Suprapubic skin (tissue), 4 donors: ENCODE measurements around the gene FBXW9. TPM values are rescaled to one million over a fixed set of nuclear protein-coding genes. Genes with fewer than 3 reads are reported as not detected.
A peak's percentile ranks its signal among the peaks of the same experiment; 100 is the strongest.
"Not testable (repeated sequence)": the region's sequence is repeated elsewhere in the genome, so short reads cannot be mapped to it uniquely, and the experiment has no call there.

Experiments used
- DNase-seq, 2 donors: peaks; one replicate each; pipeline ENCODE4 v3.0.0-alpha.2; 2019; ENCODE audit warnings: low spot score in 2 of 2
- H3K27ac ChIP-seq: fragments of 200-600 bp; sonication (generic); one replicate; pipeline ENCODE4 v1.5.1; 2019
- H3K27me3 ChIP-seq: fragments of 200-600 bp; sonication (generic); one replicate; pipeline ENCODE4 v1.5.1; 2019
- H3K36me3 ChIP-seq: fragments of 200-600 bp; sonication (generic); one replicate; pipeline ENCODE4 v1.5.1; 2019
- H3K4me1 ChIP-seq: fragments of 200-600 bp; sonication (generic); one replicate; pipeline ENCODE4 v1.5.1; 2019
- H3K4me3 ChIP-seq: fragments of 200-600 bp; sonication (generic); one replicate; pipeline ENCODE4 v1.5.1; 2019; ENCODE audit warnings: mild to moderate bottlenecking
- H3K9me3 ChIP-seq: fragments of 200-600 bp; sonication (generic); one replicate; pipeline ENCODE4 v1.5.1; 2019
- CTCF ChIP-seq, 2 donors: fragments of 200-600 bp in 1 of 2; fragments of 450-650 bp in 1 of 2; sonication (generic) in 1 of 2; IDR thresholded peaks; one replicate each; pipeline ENCODE4 v1.5.1; 2016 to 2019; ENCODE audit warnings: antibody characterized with exemption in 2 of 2, mild to moderate bottlenecking in 1 of 2, moderate library complexity in 1 of 2
- EP300 ChIP-seq: sonication (generic); formaldehyde crosslinking; IDR thresholded peaks from one replicate; pipeline ENCODE4 v1.6.1; 2017; ENCODE audit warnings: antibody characterized with exemption
- POLR2A ChIP-seq, 2 donors: fragments of 450-650 bp; IDR thresholded peaks; one replicate each; pipeline ENCODE4 v1.6.1; 2017; ENCODE audit warnings: antibody characterized with exemption in 2 of 2, mild to moderate bottlenecking in 2 of 2, moderate library complexity in 2 of 2
- POLR2AphosphoS5 ChIP-seq, 3 donors: sonication (generic); formaldehyde crosslinking; IDR thresholded peaks; one replicate each; pipeline ENCODE4 v1.6.1; 2017; ENCODE audit warnings: antibody characterized with exemption in 3 of 3
- WGBS: methylation state at CpG from one replicate; pipeline ENCODE4 v1.1.5; 2018; 5-methylcytosine and 5-hydroxymethylcytosine counted together
- total RNA-seq, 4 donors: library from RNA; depleted of rRNA; stranded (reverse); fragments of >200 nt; gene quantifications; one replicate each; pipeline ENCODE4 v1.1.0, GENCODE V29; 2016

FBXW9 gene
- total RNA-seq, 4 donors from 2014 or later, result 9.7 to 13.7 (median 12.3) TPM

GRCh38 chr19:12712077-12712476 lies 15.6 kb upstream of the FBXW9 start:
- WGBS, result 73% methylated on average over 7 of the region's 14 CpGs
- not testable (repeated sequence) for H3K27ac ChIP-seq, DNase-seq, H3K4me3 ChIP-seq, H3K27me3 ChIP-seq, H3K9me3 ChIP-seq, H3K4me1 ChIP-seq
- TF ChIP-seq CTCF (IDR thresholded peaks at IDR 0.05), result peak in 1 of 2 donors; percentile 37
- peaks cover 93% of the 10 kb centered on the region for H3K36me3 ChIP-seq

GRCh38 chr19:12711187-12711586 lies 14.8 kb upstream of the FBXW9 start:
- Histone ChIP-seq H3K27me3 (no peaks in the 10 kb centered on the region), H3K4me1 (no peaks in the 10 kb centered on the region), H3K36me3 (peaks cover 95% of the 10 kb centered on the region), H3K27ac (no peak overlapping the region), H3K4me3 (no peak overlapping the region), H3K9me3 (no peaks in the 10 kb centered on the region)
- 97% methylated on average over 14 of the region's 17 CpGs for WGBS
- TF ChIP-seq EP300, result no peak
- no peak for TF ChIP-seq CTCF (IDR thresholded peaks at IDR 0.05)
- no peak for TF ChIP-seq POLR2AphosphoS5 (IDR thresholded peaks at IDR 0.05)
- TF ChIP-seq POLR2A (IDR thresholded peaks at IDR 0.05), result no peak
- no peak for DNase-seq

GRCh38 chr19:12708641-12709040 lies 12.2 kb upstream of the FBXW9 start:
- WGBS, result 98% methylated on average over 8 of the region's 8 CpGs
- H3K36me3 ChIP-seq, result peaks cover 95% of the 10 kb centered on the region
- TF ChIP-seq POLR2AphosphoS5 (IDR thresholded peaks at IDR 0.05) (no peak), EP300 (no peak), POLR2A (IDR thresholded peaks at IDR 0.05) (no peak), CTCF (IDR thresholded peaks at IDR 0.05) (no peak)

GRCh38 chr19:12706332-12706718 lies 9.9 kb upstream of the FBXW9 start:
- Histone ChIP-seq H3K4me1 (no peaks in the 10 kb centered on the region), H3K9me3 (no peaks in the 10 kb centered on the region), H3K36me3 (peaks cover 99% of the 10 kb centered on the region), H3K27me3 (no peaks in the 10 kb centered on the region), H3K4me3 (no peak overlapping the region), H3K27ac (no peak overlapping the region)
- DNase-seq, result no peak
- no peak for TF ChIP-seq POLR2AphosphoS5 (IDR thresholded peaks at IDR 0.05)
- TF ChIP-seq POLR2A (IDR thresholded peaks at IDR 0.05), result no peak
- no peak for TF ChIP-seq CTCF (IDR thresholded peaks at IDR 0.05)
- no peak for TF ChIP-seq EP300
- WGBS, result 96% methylated on average over 11 of the region's 13 CpGs

More at GRCh38 chr19:12708641-12709040, 12.2 kb upstream of the FBXW9 start:
- Histone ChIP-seq H3K9me3 (no peaks in the 10 kb centered on the region), H3K27me3 (no peaks in the 10 kb centered on the region), H3K27ac (no peak overlapping the region), H3K4me3 (no peak overlapping the region), H3K4me1 (no peaks in the 10 kb centered on the region)
- no peak for DNase-seq

- no peak for TF ChIP-seq CTCF (IDR thresholded peaks at IDR 0.05)
- no peak for TF ChIP-seq POLR2A (IDR thresholded peaks at IDR 0.05)
- no peak for TF ChIP-seq POLR2AphosphoS5 (IDR thresholded peaks at IDR 0.05)
- TF ChIP-seq EP300, result no peak
- no peaks in the 10 kb centered on the region for H3K4me1 ChIP-seq
- peaks cover 99% of the 10 kb centered on the region for H3K36me3 ChIP-seq
- DNase-seq, result no peak
- H3K9me3 ChIP-seq, result no peaks in the 10 kb centered on the region
- H3K4me3 ChIP-seq, result no peak overlapping the region
- H3K27me3 ChIP-seq, result no peaks in the 10 kb centered on the region
- no peak overlapping the region for H3K27ac ChIP-seq
- 92% methylated on average over 17 of the region's 29 CpGs for WGBS
These were observed 9.4 kb upstream of the FBXW9 start for GRCh38 chr19:12705654-12706331.
